Activated CD8-positive, alpha-beta T cell treated with anti-CD3 and anti-CD28 coated beads, Interleukin-2, amount 10 ng/mL, durations not matched to agents 7 days and 5 days (primary cell): ENCODE results near the gene SPTBN1. TPM values are rescaled to one million over a fixed set of nuclear protein-coding genes. Genes with fewer than 3 reads are reported as not detected.

Experiments used
- ATAC-seq: fragments of 150-1000 bp; cut with Tn5 transposase; one replicate; pipeline ENCODE4 v1.10.0; 2021; ENCODE audit warnings: moderate library complexity
- CTCF ChIA-PET: fragments of 350-600 bp; sonication (Branson Sonifier 250); formaldehyde crosslinking; loops from one replicate; lab custom pipeline; 2021; ENCODE audit warnings: antibody characterized with exemption; lab: Charles Lee
- POLR2A ChIA-PET: fragments of 350-600 bp; sonication (Branson Sonifier 250); formaldehyde crosslinking; loops from one replicate; lab custom pipeline; 2021; ENCODE audit warnings: antibody characterized with exemption; lab: Charles Lee
- DNase-seq: peaks from one replicate; pipeline ENCODE4 v3.0.0-alpha.2; 2020
- H3K27ac Mint-ChIP-seq: one replicate; pipeline ENCODE4 v1.8.0; 2021; ENCODE audit warnings: mild to moderate bottlenecking, mixed read lengths
- H3K27me3 Mint-ChIP-seq: one replicate; pipeline ENCODE4 v1.8.0; 2021; ENCODE audit warnings: low read depth, mixed read lengths
- H3K36me3 Mint-ChIP-seq: one replicate; pipeline ENCODE4 v1.8.0; 2021; ENCODE audit warnings: low read depth, mixed read lengths
- H3K4me1 Mint-ChIP-seq: one replicate; pipeline ENCODE4 v1.8.0; 2021; ENCODE audit warnings: low read depth, mixed read lengths
- H3K4me3 Mint-ChIP-seq: one replicate; pipeline ENCODE4 v1.8.0; 2021; ENCODE audit warnings: mild to moderate bottlenecking, mixed read lengths
- H3K9me3 Mint-ChIP-seq: one replicate; pipeline ENCODE4 v1.8.0; 2022; ENCODE audit warnings: mixed read lengths; ENCODE audit not compliant: insufficient read depth
- total RNA-seq, 2 experiments: library from RNA; stranded (reverse); gene quantifications; one replicate each; pipeline ENCODE4 v1.2.3, GENCODE V29; 2021

SPTBN1 gene
- total RNA-seq, 2 experiments from 2014 or later = 140 to 147 TPM

- Mint-ChIP-seq H3K27ac (no peak overlapping the region), H3K4me1 (peaks cover 33% of the 10 kb centered on the region), H3K27me3 (peaks cover 4% of the 10 kb centered on the region), H3K36me3 (peaks cover 59% of the 10 kb centered on the region), H3K9me3 (no peaks in the 10 kb centered on the region), H3K4me3 (no peak overlapping the region)
- DNase-seq (no peak), ATAC-seq (no peak)
- ChIA-PET CTCF (no interaction called here), POLR2A (no interaction called here)
Observed at GRCh38 chr2:54670485-54671009, 214.4 kb downstream of the SPTBN1 start.

GRCh38 chr2:54671010-54671409 lies 214.9 kb downstream of the SPTBN1 start:
- Mint-ChIP-seq H3K4me1 (peaks cover 29% of the 10 kb centered on the region), H3K4me3 (no peak overlapping the region), H3K27ac (no peak overlapping the region), H3K27me3 (peaks cover 4% of the 10 kb centered on the region), H3K9me3 (no peaks in the 10 kb centered on the region), H3K36me3 (peaks cover 56% of the 10 kb centered on the region)
- POLR2A ChIA-PET = no interaction called here
- DNase-seq (no peak), ATAC-seq (no peak)
- CTCF ChIA-PET = no interaction called here

- ATAC-seq = no peak
- no peaks in the 10 kb centered on the region for H3K9me3 Mint-ChIP-seq
- no peak overlapping the region for H3K27ac Mint-ChIP-seq
- H3K27me3 Mint-ChIP-seq = peaks cover 14% of the 10 kb centered on the region
- CTCF ChIA-PET = interaction anchor here (0.6 to 2.1 kb wide), 4 partner anchors 9 to 32 kb away, joined by 3 to 8 read pairs (median 4); no protein-coding TSS in a partner anchor
- no peak for DNase-seq
- H3K4me3 Mint-ChIP-seq = no peak overlapping the region
- peaks cover 34% of the 10 kb centered on the region for H3K4me1 Mint-ChIP-seq
- H3K36me3 Mint-ChIP-seq = peaks cover 45% of the 10 kb centered on the region
- POLR2A ChIA-PET = no interaction called here
Observed at GRCh38 chr2:54671875-54672589, 215.9 kb downstream of the SPTBN1 start.

- Mint-ChIP-seq H3K4me1 (peaks cover 40% of the 10 kb centered on the region), H3K4me3 (no peak overlapping the region), H3K27me3 (peaks cover 19% of the 10 kb centered on the region), H3K36me3 (peaks cover 38% of the 10 kb centered on the region), H3K27ac (no peak overlapping the region), H3K9me3 (no peaks in the 10 kb centered on the region)
- ChIA-PET POLR2A (interaction anchor here (0.6 kb wide), 1 partner anchor 349 kb away, joined by 3 read pairs; no protein-coding TSS in a partner anchor), CTCF (interaction anchor here (0.6 to 2.1 kb wide), 5 partner anchors 8 to 31 kb away, joined by 3 to 8 read pairs (median 4); no protein-coding TSS in a partner anchor)
- no peak for DNase-seq
- ATAC-seq = no peak
Observed at GRCh38 chr2:54672590-54673456, 216.7 kb downstream of the SPTBN1 start.

GRCh38 chr2:54673501-54673998 lies 217.4 kb downstream of the SPTBN1 start:
- Mint-ChIP-seq H3K27me3 (peaks cover 19% of the 10 kb centered on the region), H3K36me3 (peaks cover 32% of the 10 kb centered on the region), H3K4me1 (peaks cover 40% of the 10 kb centered on the region), H3K27ac (peak overlapping the region; percentile 25), H3K9me3 (no peaks in the 10 kb centered on the region), H3K4me3 (no peak overlapping the region)
- ChIA-PET POLR2A (no interaction called here), CTCF (interaction anchor here (0.8 to 2.1 kb wide), 3 partner anchors 9 to 31 kb away, joined by 3 to 8 read pairs (median 4); no protein-coding TSS in a partner anchor)
- ATAC-seq = peak; percentile 86
- peak; percentile 68 for DNase-seq

- POLR2A ChIA-PET = no interaction called here
Observed at GRCh38 chr2:54675281-54675680, 219.2 kb downstream of the SPTBN1 start.

GRCh38 chr2:54675738-54676137 lies 219.6 kb downstream of the SPTBN1 start:
- H3K27me3 Mint-ChIP-seq = peaks cover 24% of the 10 kb centered on the region
- CTCF ChIA-PET = interaction anchor here (5.5 to 7.8 kb wide), 2 partner anchors 10 to 29 kb away, joined by 29 to 84 read pairs; no protein-coding TSS in a partner anchor
- peaks cover 55% of the 10 kb centered on the region for H3K4me1 Mint-ChIP-seq
- H3K9me3 Mint-ChIP-seq = no peaks in the 10 kb centered on the region
- no peak overlapping the region for H3K27ac Mint-ChIP-seq
- POLR2A ChIA-PET = interaction anchor here (0.7 kb wide), 1 partner anchor 12 kb away, joined by 3 read pairs; no protein-coding TSS in a partner anchor
- peaks cover 16% of the 10 kb centered on the region for H3K36me3 Mint-ChIP-seq
- H3K4me3 Mint-ChIP-seq = no peak overlapping the region
- ATAC-seq (no peak), DNase-seq (no peak)

More at GRCh38 chr2:54675281-54675680, 219.2 kb downstream of the SPTBN1 start:
- H3K27ac Mint-ChIP-seq = no peak overlapping the region
- CTCF ChIA-PET = interaction anchor here (7.8 kb wide), 1 partner anchor 10 kb away, joined by 84 read pairs; no protein-coding TSS in a partner anchor
- ATAC-seq (no peak), DNase-seq (no peak)
- H3K36me3 Mint-ChIP-seq = peaks cover 20% of the 10 kb centered on the region
- H3K9me3 Mint-ChIP-seq = no peaks in the 10 kb centered on the region
- H3K4me3 Mint-ChIP-seq = no peak overlapping the region
- H3K27me3 Mint-ChIP-seq = peaks cover 24% of the 10 kb centered on the region
- peaks cover 51% of the 10 kb centered on the region for H3K4me1 Mint-ChIP-seq

GRCh38 chr2:54676656-54677055 lies 220.5 kb downstream of the SPTBN1 start:
- no peak for DNase-seq
- Mint-ChIP-seq H3K4me1 (peaks cover 65% of the 10 kb centered on the region), H3K27ac (no peak overlapping the region), H3K36me3 (peaks cover 10% of the 10 kb centered on the region), H3K4me3 (no peak overlapping the region), H3K27me3 (peaks cover 24% of the 10 kb centered on the region), H3K9me3 (no peaks in the 10 kb centered on the region)
- ChIA-PET CTCF (interaction anchor here (1.4 to 7.8 kb wide), 3 partner anchors 11 to 28 kb away, joined by 3 to 84 read pairs (median 29); no protein-coding TSS in a partner anchor), POLR2A (interaction anchor here (0.6 to 1.3 kb wide), 3 partner anchors 13 to 230 kb away, joined by 3 read pairs; no protein-coding TSS in a partner anchor)
- ATAC-seq = no peak

GRCh38 chr2:54677476-54678265 lies 221.5 kb downstream of the SPTBN1 start:
- DNase-seq (no peak), ATAC-seq (no peak)
- CTCF ChIA-PET = interaction anchor here (1.4 to 7.8 kb wide), 3 partner anchors 12 to 27 kb away, joined by 3 to 84 read pairs (median 29); no protein-coding TSS in a partner anchor
- peaks cover 5% of the 10 kb centered on the region for H3K36me3 Mint-ChIP-seq
- peaks cover 24% of the 10 kb centered on the region for H3K27me3 Mint-ChIP-seq
- POLR2A ChIA-PET = interaction anchor here (0.6 to 1.3 kb wide), 2 partner anchors 19 to 231 kb away, joined by 3 read pairs; no protein-coding TSS in a partner anchor
- peaks cover 63% of the 10 kb centered on the region for H3K4me1 Mint-ChIP-seq
- no peaks in the 10 kb centered on the region for H3K9me3 Mint-ChIP-seq
- H3K27ac Mint-ChIP-seq = no peak overlapping the region
- H3K4me3 Mint-ChIP-seq = no peak overlapping the region

GRCh38 chr2:54678719-54679118 lies 222.6 kb downstream of the SPTBN1 start:
- CTCF ChIA-PET = interaction anchor here (1.3 to 7.8 kb wide), 4 partner anchors 13 to 155 kb away, joined by 4 to 84 read pairs (median 16); no protein-coding TSS in a partner anchor
- Mint-ChIP-seq H3K4me1 (peaks cover 63% of the 10 kb centered on the region), H3K27ac (no peak overlapping the region), H3K4me3 (no peak overlapping the region), H3K36me3 (peaks cover 2% of the 10 kb centered on the region), H3K27me3 (peaks cover 24% of the 10 kb centered on the region), H3K9me3 (no peaks in the 10 kb centered on the region)
- no peak for DNase-seq
- POLR2A ChIA-PET = no interaction called here
- no peak for ATAC-seq
